GM21526 (cell line): ENCODE data around the gene OR52H1.
"Not testable (repeated sequence)": the region's sequence is repeated elsewhere in the genome, so short reads cannot be mapped to it uniquely, and the experiment has no call there.

Source experiments
- ATAC-seq: cut with Tn5 transposase; IDR thresholded peaks from one replicate; pipeline ENCODE4 v1.9.1; 2021; ENCODE audit warnings: moderate library complexity; ENCODE audit not compliant: unreplicated experiment, low FRiP score

OR52H1 gene

GRCh38 chr11:5548440-5548839 lies at the start of gene OR52H1:
Gene OR52H1, minus strand, starts transcription at chr11:5548540. Its CDS starts 3,035 bp downstream, at chr11:5545505.
- ATAC-seq, result no peak

- no peak for ATAC-seq
Observed at GRCh38 chr11:5597953-5598352, 49.6 kb upstream of the OR52H1 start.

GRCh38 chr11:5596607-5597201 lies 48.4 kb upstream of the OR52H1 start, which contains the start of gene TRIM6:
Gene TRIM6, plus strand, starts transcription at chr11:5596637. Its CDS starts 261 bp downstream, at chr11:5596898.
- no peak for ATAC-seq

GRCh38 chr11:5593146-5593545 lies 44.8 kb upstream of the OR52H1 start:
- ATAC-seq, result no peak

- no peak for ATAC-seq
Observed at GRCh38 chr11:5592615-5593014, 44.3 kb upstream of the OR52H1 start.

- ATAC-seq, result no peak
Observed at GRCh38 chr11:5591613-5592012, 43.3 kb upstream of the OR52H1 start.

GRCh38 chr11:5589906-5590305 lies 41.6 kb upstream of the OR52H1 start:
- not testable (repeated sequence) for ATAC-seq

- not testable (repeated sequence) for ATAC-seq
Observed at GRCh38 chr11:5584458-5584857, 36.1 kb upstream of the OR52H1 start.

- ATAC-seq, result no peak
Observed at GRCh38 chr11:5581014-5581413, 32.7 kb upstream of the OR52H1 start.

- no peak for ATAC-seq
Observed at GRCh38 chr11:5580577-5580976, 32.2 kb upstream of the OR52H1 start, which contains the start of gene OR52B6. Gene OR52B6, plus strand, starts transcription at chr11:5580877. Its CDS starts 0 bp downstream, at chr11:5580877.

- ATAC-seq, result no peak
Observed at GRCh38 chr11:5577101-5577500, 28.8 kb upstream of the OR52H1 start.

GRCh38 chr11:5575152-5575551 lies 26.8 kb upstream of the OR52H1 start:
- ATAC-seq, result no peak

- no peak for ATAC-seq
Observed at GRCh38 chr11:5574654-5575053, 26.3 kb upstream of the OR52H1 start.

GRCh38 chr11:5564259-5565019 lies 16.1 kb upstream of the OR52H1 start:
- no peak for ATAC-seq

- ATAC-seq, result no peak
Observed at GRCh38 chr11:5557751-5558150, 9.4 kb upstream of the OR52H1 start.

- ATAC-seq, result no peak
Observed at GRCh38 chr11:5556596-5557188, 8.4 kb upstream of the OR52H1 start.

GRCh38 chr11:5553343-5553742 lies 5.0 kb upstream of the OR52H1 start:
- no peak for ATAC-seq

GRCh38 chr11:5550440-5551095 lies 2.2 kb upstream of the OR52H1 start:
- ATAC-seq, result no peak

GRCh38 chr11:5547982-5548381 lies 358 bp downstream of the OR52H1 start:
- ATAC-seq, result no peak

GRCh38 chr11:5546457-5546856 lies 1.9 kb downstream of the OR52H1 start:
- no peak for ATAC-seq

GRCh38 chr11:5541427-5541826 lies 6.9 kb downstream of the OR52H1 start:
- ATAC-seq, result no peak
